CD8-positive, alpha-beta memory T cell (primary cell): ENCODE data around the gene CD82. TPM values are rescaled to one million over a fixed set of nuclear protein-coding genes. Genes with fewer than 3 reads are reported as not detected.
"Not testable (repeated sequence)": the region's sequence is repeated elsewhere in the genome, so short reads cannot be mapped to it uniquely, and the experiment has no call there.

Source experiments
- CTCF ChIA-PET: fragments of 350-600 bp; sonication (Branson Sonifier 250); formaldehyde crosslinking; loops from one replicate; lab custom pipeline; 2021; ENCODE audit warnings: antibody characterized with exemption; lab: Charles Lee
- POLR2A ChIA-PET: fragments of 350-600 bp; sonication (Branson Sonifier 250); formaldehyde crosslinking; loops from one replicate; lab custom pipeline; 2021; ENCODE audit warnings: antibody characterized with exemption; lab: Charles Lee
- DNase-seq, 5 donors: peaks; one replicate each; pipeline versions ENCODE4 v3.0.0 to v3.0.0-alpha.2; 2020 to 2022; ENCODE audit warnings: mixed read lengths in 1 of 5
- H3K27ac ChIP-seq: one replicate; pipeline ENCODE4 v1.7.0; 2013; ENCODE audit warnings: low read depth, mild to moderate bottlenecking, low read length, moderate library complexity
- H3K27me3 ChIP-seq: 2 replicates; pipeline ENCODE4 v1.7.0; 2013; ENCODE audit warnings: low read length, mild to moderate bottlenecking; ENCODE audit not compliant: insufficient read depth, poor library complexity, severe bottlenecking
- H3K36me3 ChIP-seq: 2 replicates; pipeline ENCODE4 v1.7.0; 2013; ENCODE audit warnings: mild to moderate bottlenecking, low read length, moderate library complexity; ENCODE audit not compliant: insufficient read depth
- H3K4me1 ChIP-seq: 2 replicates; pipeline ENCODE4 v1.7.0; 2013; ENCODE audit warnings: mild to moderate bottlenecking, low read length, moderate library complexity; ENCODE audit not compliant: insufficient read depth
- H3K4me3 ChIP-seq: 2 replicates; pipeline ENCODE4 v1.7.0; 2013; ENCODE audit warnings: mild to moderate bottlenecking, low read length
- H3K9me3 ChIP-seq: 2 replicates; pipeline ENCODE4 v1.7.0; 2013; ENCODE audit warnings: mild to moderate bottlenecking, low read length
- H3K27ac Mint-ChIP-seq, 8 donors: one replicate each; pipeline ENCODE4 v1.8.0; 2020 to 2021; ENCODE audit warnings: mixed read lengths in 8 of 8, mild to moderate bottlenecking in 6 of 8, inconsistent platforms in 3 of 8, moderate library complexity in 3 of 8
- H3K27me3 Mint-ChIP-seq, 2 donors: one replicate each; pipeline ENCODE4 v1.8.0; 2020 to 2021; ENCODE audit warnings: mixed read lengths in 2 of 2, mild to moderate bottlenecking in 1 of 2, moderate library complexity in 1 of 2
- H3K36me3 Mint-ChIP-seq, 3 donors: one replicate each; pipeline ENCODE4 v1.8.0; 2020 to 2021; ENCODE audit warnings: mixed read lengths in 3 of 3, inconsistent platforms in 1 of 3, mild to moderate bottlenecking in 1 of 3
- H3K4me1 Mint-ChIP-seq, 3 donors: one replicate each; pipeline ENCODE4 v1.8.0; 2020 to 2021; ENCODE audit warnings: mixed read lengths in 3 of 3, inconsistent platforms in 1 of 3, mild to moderate bottlenecking in 1 of 3
- H3K4me3 Mint-ChIP-seq, 7 donors: one replicate each; pipeline ENCODE4 v1.8.0; 2020 to 2021; ENCODE audit warnings: mixed read lengths in 7 of 7, mild to moderate bottlenecking in 6 of 7, moderate library complexity in 4 of 7, inconsistent platforms in 2 of 7
- H3K9me3 Mint-ChIP-seq, 5 donors: one replicate each; pipeline ENCODE4 v1.8.0; 2020 to 2022; ENCODE audit warnings: mixed read lengths in 5 of 5, mild to moderate bottlenecking in 3 of 5, moderate library complexity in 2 of 5, inconsistent platforms in 1 of 5
- polyA plus RNA-seq: library from polyadenylated mRNA; unstranded; fragments of 300-500 nt; fragmentation: Illumina TruSeq; gene quantifications from one replicate; pipeline ENCODE4 v1.2.3, GENCODE V29; 2021
- total RNA-seq, 2 experiments: library from RNA; stranded (reverse); gene quantifications; one replicate each; pipeline ENCODE4 v1.2.3, GENCODE V29; 2021

The CD82 gene
- total and polyA plus RNA-seq, 3 experiments from 2014 or later = 131 to 388 (median 356) TPM

DNA sequence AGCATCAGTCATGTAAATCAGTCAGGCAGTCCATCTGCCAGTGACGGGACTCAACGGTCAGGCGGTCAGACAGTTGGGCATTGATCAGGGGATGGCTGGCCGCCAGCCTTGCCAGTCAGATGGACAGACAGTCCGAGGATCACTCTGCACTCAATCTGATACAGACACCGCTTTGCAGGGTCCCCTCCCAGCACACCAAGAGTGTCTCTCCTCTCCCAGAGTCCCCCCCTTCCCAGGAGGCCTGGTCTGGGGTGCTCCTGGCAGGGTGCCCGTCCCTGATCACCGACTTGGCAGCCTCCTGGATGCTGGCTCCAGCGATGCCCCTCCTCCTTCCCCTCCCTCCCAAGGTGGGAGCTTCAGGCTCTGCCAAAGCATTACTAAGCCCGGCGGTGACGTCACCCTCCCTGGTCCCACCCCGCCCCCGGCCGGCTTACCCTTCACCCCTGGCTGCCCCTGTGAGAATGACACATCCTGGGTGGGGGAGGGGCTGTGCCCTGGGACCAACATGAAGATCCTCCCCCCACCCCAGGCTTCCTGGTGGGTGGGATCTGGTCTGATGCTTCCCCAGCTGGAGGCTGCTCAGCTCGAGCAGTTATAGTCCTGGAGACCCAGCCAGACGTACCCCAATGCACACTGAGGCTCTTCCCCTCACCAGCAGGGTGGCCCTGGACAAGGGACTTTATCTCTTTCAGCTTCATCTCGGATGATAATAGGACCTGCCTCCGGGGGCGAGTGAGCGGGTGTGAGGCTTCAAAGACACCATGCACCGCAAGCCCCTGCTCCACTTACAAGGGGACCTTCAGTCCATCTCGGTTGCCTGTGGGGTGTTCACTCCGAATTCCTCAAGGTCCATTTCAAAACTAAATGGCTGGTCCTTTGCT is 69.2 kb downstream of the CD82 start:
- no peak for DNase-seq
- no peaks in the 10 kb centered on the region for H3K9me3 ChIP-seq
- Mint-ChIP-seq H3K9me3 (no peaks in the 10 kb centered on the region), H3K27ac (peak overlapping the region in 1 of 8 donors; percentile 5), H3K27me3 (peaks cover 34 to 55% of the 10 kb centered on the region in 2 donors), H3K4me3 (no peak overlapping the region), H3K4me1 (no peaks in the 10 kb centered on the region), H3K36me3 (no peaks in the 10 kb centered on the region)
- H3K27me3 ChIP-seq = no peaks in the 10 kb centered on the region
- no peak overlapping the region for H3K4me3 ChIP-seq
- ChIA-PET CTCF (interaction anchor here (1.4 kb wide), 1 partner anchor 111 kb away, joined by 3 read pairs; no protein-coding TSS in a partner anchor), POLR2A (no interaction called here)
- no peaks in the 10 kb centered on the region for H3K36me3 ChIP-seq
- no peaks in the 10 kb centered on the region for H3K4me1 ChIP-seq
- H3K27ac ChIP-seq = no peak overlapping the region

DNA sequence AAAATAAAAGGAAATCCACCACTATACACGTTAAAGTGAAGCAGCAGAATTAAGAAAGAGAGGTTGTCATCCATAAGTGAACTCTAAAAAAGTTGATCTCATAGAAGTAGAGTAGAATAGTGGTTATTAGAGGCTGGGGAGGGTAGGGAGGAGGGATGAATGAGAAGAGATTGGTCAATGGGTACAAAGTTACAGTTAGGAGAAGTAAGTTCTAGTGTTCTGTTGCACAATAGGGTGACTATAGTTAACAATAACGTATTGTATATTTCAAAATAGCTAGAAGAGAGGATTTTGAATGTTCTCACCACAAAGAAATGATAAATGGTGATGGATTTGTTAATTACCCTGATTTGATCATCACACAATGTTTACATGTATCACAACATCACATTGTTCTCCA is 72.0 kb downstream of the CD82 start:
- no peaks in the 10 kb centered on the region for H3K9me3 ChIP-seq
- no peaks in the 10 kb centered on the region for H3K27me3 ChIP-seq
- H3K4me1 ChIP-seq = no peaks in the 10 kb centered on the region
- no peaks in the 10 kb centered on the region for H3K4me1 Mint-ChIP-seq
- DNase-seq = no peak
- H3K36me3 ChIP-seq = no peaks in the 10 kb centered on the region
- no peak overlapping the region for H3K27ac ChIP-seq
- H3K27ac Mint-ChIP-seq = no peak overlapping the region
- peaks cover 4 to 6% (median 6%) of the 10 kb centered on the region in 5 donors for H3K9me3 Mint-ChIP-seq
- no peak overlapping the region for H3K4me3 ChIP-seq
- CTCF ChIA-PET = no interaction called here
- POLR2A ChIA-PET = no interaction called here
- no peak overlapping the region for H3K4me3 Mint-ChIP-seq
- peaks cover 25 to 44% of the 10 kb centered on the region in 2 donors for H3K27me3 Mint-ChIP-seq
- peaks cover 0 to 4% (median 0%) of the 10 kb centered on the region in 3 donors for H3K36me3 Mint-ChIP-seq

DNA sequence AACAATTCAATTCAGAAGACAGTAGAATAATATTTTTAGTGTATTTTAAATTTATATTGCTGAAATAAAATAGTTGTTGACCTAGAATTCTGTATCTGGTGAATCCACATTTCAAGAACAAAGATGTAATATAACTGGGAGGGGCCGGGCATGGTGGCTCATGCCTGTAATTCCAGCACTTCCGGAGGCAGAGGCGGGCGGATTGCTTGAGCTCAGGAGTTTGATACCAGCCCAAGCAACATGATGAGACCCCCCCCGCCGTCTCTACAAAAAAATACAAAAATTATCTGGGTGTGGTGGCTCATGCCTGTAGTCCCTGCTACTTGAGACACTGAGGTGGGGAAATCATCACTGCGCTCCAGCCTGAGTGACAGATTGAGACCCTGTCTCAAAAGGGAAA is 72.6 kb downstream of the CD82 start:
- CTCF ChIA-PET = no interaction called here
- H3K4me1 ChIP-seq = no peaks in the 10 kb centered on the region
- H3K27me3 Mint-ChIP-seq = peaks cover 24 to 41% of the 10 kb centered on the region in 2 donors
- H3K27ac Mint-ChIP-seq = no peak overlapping the region
- POLR2A ChIA-PET = no interaction called here
- H3K9me3 ChIP-seq = no peaks in the 10 kb centered on the region
- no peak overlapping the region for H3K4me3 Mint-ChIP-seq
- DNase-seq = no peak
- no peak overlapping the region for H3K4me3 ChIP-seq
- no peaks in the 10 kb centered on the region for H3K36me3 ChIP-seq
- H3K27ac ChIP-seq = no peak overlapping the region
- peaks cover 0 to 10% (median 0%) of the 10 kb centered on the region in 3 donors for H3K36me3 Mint-ChIP-seq
- H3K27me3 ChIP-seq = no peaks in the 10 kb centered on the region
- peaks cover 9 to 11% (median 11%) of the 10 kb centered on the region in 5 donors for H3K9me3 Mint-ChIP-seq
- H3K4me1 Mint-ChIP-seq = no peaks in the 10 kb centered on the region

DNA sequence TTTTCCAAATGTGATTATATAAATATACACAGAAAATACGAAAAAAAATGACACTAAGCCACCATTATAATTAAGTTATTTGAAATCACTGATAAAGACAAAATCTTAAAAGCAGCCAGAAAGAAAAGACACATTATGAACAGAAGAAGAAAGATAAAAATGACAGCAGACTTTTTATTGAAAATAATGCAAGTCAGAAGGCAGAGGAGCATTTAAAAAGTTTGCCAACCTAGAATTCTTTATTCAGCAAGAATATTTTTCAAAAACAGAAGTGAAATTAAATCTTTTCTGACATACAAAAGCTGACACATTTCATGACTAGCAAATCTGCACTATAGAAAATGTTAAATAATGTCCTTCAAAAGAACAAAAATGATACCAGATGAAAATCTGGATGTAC is 77.8 kb downstream of the CD82 start:
- Histone ChIP-seq H3K4me1 (no peaks in the 10 kb centered on the region), H3K4me3 (no peak overlapping the region), H3K27ac (no peak overlapping the region), H3K27me3 (no peaks in the 10 kb centered on the region), H3K9me3 (no peaks in the 10 kb centered on the region), H3K36me3 (no peaks in the 10 kb centered on the region)
- H3K27ac Mint-ChIP-seq = no peak overlapping the region
- no peak for DNase-seq
- peaks cover 20 to 41% of the 10 kb centered on the region in 2 donors for H3K27me3 Mint-ChIP-seq
- peaks cover 28 to 34% (median 31%) of the 10 kb centered on the region in 5 donors for H3K9me3 Mint-ChIP-seq
- H3K36me3 Mint-ChIP-seq = peaks cover 0 to 24% (median 2%) of the 10 kb centered on the region in 3 donors
- ChIA-PET CTCF (no interaction called here), POLR2A (no interaction called here)
- H3K4me3 Mint-ChIP-seq = no peak overlapping the region
- peaks cover 6 to 9% (median 8%) of the 10 kb centered on the region in 3 donors for H3K4me1 Mint-ChIP-seq

DNA sequence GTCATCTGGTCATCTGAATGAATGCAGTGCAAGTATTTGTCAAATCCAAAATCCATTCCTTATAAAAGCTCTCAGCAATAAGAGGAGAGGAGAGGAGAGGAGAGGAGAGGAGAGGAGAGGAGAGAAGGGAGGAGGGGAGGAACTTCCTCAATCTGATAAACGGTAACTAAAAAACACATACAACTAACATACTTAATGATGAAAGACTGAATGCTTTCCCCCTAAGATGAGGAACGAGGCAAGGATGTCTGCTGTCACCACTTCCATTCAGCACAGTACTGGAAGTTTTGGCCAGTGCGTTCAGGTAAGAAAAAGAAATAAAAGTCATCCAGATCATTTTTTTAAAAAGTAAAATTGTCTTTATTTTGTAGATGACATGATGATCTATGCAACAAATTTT is 80.4 kb downstream of the CD82 start:
- H3K27me3 Mint-ChIP-seq = peaks cover 20 to 50% of the 10 kb centered on the region in 2 donors

DNA sequence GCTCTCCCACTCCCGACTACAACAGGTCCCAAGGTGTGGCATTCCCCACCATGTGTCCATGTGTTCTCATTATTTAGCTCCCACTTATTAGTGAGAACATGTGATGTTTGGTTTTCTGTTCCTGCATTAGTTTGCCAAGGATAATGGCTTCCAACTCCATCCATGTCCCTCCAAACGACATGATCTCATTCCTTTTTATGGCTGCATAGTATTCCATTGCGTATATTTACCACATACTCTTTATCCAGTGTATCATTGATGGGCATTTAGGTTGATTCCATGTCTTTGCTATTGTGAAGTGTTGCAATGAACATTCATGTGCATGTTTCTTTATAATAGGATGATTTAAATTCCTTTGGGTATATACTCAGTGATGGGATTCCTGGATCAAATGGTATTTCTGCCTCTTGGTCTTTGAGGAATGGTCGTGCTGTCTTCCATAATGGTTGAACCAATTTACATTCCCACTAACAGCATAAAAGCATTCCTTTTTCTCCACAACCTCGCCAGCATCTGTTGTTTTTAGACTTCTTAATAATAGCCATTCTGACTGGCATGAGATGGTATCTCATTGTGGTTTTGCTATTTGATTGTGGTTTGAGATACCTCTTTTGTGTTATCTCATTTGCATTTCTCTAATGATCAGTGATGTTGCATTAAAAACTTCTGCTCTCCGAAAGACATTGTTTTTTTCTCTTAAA is 81.9 kb downstream of the CD82 start:
- H3K36me3 ChIP-seq, POLR2A ChIA-PET, H3K4me1 ChIP-seq, H3K4me3 Mint-ChIP-seq, CTCF ChIA-PET, H3K4me3 ChIP-seq, H3K4me1 Mint-ChIP-seq, H3K27ac ChIP-seq, H3K9me3 ChIP-seq, DNase-seq, H3K27me3 ChIP-seq: not testable (repeated sequence)
- H3K36me3 Mint-ChIP-seq = peaks cover 0 to 20% (median 2%) of the 10 kb centered on the region in 3 donors
- peaks cover 22 to 64% of the 10 kb centered on the region in 2 donors for H3K27me3 Mint-ChIP-seq
- peaks cover 22 to 29% (median 27%) of the 10 kb centered on the region in 5 donors for H3K9me3 Mint-ChIP-seq
- peak overlapping the region in 1 of 8 donors; percentile 11 for H3K27ac Mint-ChIP-seq

More for the DNA sequence above, 80.4 kb downstream of the CD82 start:
- Histone ChIP-seq H3K27ac (no peak overlapping the region), H3K9me3 (no peaks in the 10 kb centered on the region), H3K36me3 (no peaks in the 10 kb centered on the region), H3K27me3 (no peaks in the 10 kb centered on the region), H3K4me3 (no peak overlapping the region), H3K4me1 (no peaks in the 10 kb centered on the region)
- H3K9me3 Mint-ChIP-seq = peaks cover 28 to 33% (median 31%) of the 10 kb centered on the region in 5 donors
- no peak overlapping the region for H3K27ac Mint-ChIP-seq
- no peak overlapping the region for H3K4me3 Mint-ChIP-seq
- ChIA-PET POLR2A (no interaction called here), CTCF (no interaction called here)
- peaks cover 0 to 24% (median 2%) of the 10 kb centered on the region in 3 donors for H3K36me3 Mint-ChIP-seq
- no peak for DNase-seq
- peaks cover 6 to 9% (median 8%) of the 10 kb centered on the region in 3 donors for H3K4me1 Mint-ChIP-seq

DNA sequence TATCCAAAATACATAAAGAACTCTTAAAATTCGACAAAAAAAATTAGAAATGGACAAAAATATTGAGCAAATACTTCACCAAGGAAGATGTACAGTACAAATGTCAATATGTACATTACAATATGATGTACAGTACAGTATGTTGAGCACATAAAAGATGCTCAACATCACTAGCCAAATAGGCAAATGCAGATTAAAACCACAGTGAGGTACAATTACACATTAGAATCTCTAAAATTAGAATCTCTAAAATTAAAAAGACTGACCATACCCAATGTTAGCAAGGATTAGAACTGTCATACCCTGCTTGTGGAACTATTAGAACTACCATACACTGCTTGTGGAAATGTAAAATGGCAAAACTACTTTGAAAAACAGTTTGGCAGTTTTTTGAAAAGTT is 82.6 kb downstream of the CD82 start:
- H3K36me3 ChIP-seq = no peaks in the 10 kb centered on the region
- H3K4me3 Mint-ChIP-seq = no peak overlapping the region
- ChIA-PET POLR2A (no interaction called here), CTCF (no interaction called here)
- no peaks in the 10 kb centered on the region for H3K9me3 ChIP-seq
- peaks cover 16 to 22% (median 21%) of the 10 kb centered on the region in 5 donors for H3K9me3 Mint-ChIP-seq
- DNase-seq = no peak
- H3K4me1 ChIP-seq = no peaks in the 10 kb centered on the region
- H3K27ac ChIP-seq = no peak overlapping the region
- H3K27me3 ChIP-seq = no peaks in the 10 kb centered on the region
- peaks cover 6 to 9% (median 8%) of the 10 kb centered on the region in 3 donors for H3K4me1 Mint-ChIP-seq
- peak overlapping the region in 1 of 8 donors; percentile 11 for H3K27ac Mint-ChIP-seq
- H3K4me3 ChIP-seq = no peak overlapping the region
- peaks cover 0 to 13% (median 2%) of the 10 kb centered on the region in 3 donors for H3K36me3 Mint-ChIP-seq
- peaks cover 22 to 67% of the 10 kb centered on the region in 2 donors for H3K27me3 Mint-ChIP-seq
